OCI-LY7 (cell line): ENCODE data around the gene SEH1L. TPM values are rescaled to one million over a fixed set of nuclear protein-coding genes. Genes with fewer than 3 reads are reported as not detected.
"Not testable (repeated sequence)": the region's sequence is repeated elsewhere in the genome, so short reads cannot be mapped to it uniquely, and the experiment has no call there.

Experiments
- BruUV-seq: library from RNA; stranded (reverse); fragments of 400-500 nt; replicated peaks from 2 replicates; lab custom pipeline; 2021; lab: Mats Ljungman, UMichigan
- CTCF ChIA-PET: fragments of 300-600 bp; sonication (Branson Sonifier 250); formaldehyde crosslinking; loops from one replicate; lab custom pipeline; 2022; ENCODE audit warnings: antibody characterized with exemption; ENCODE audit not compliant: unreplicated experiment; lab: Charles Lee
- POLR2A ChIA-PET: fragments of 300-600 bp; sonication (Branson Sonifier 250); formaldehyde crosslinking; loops from one replicate; lab custom pipeline; 2022; ENCODE audit warnings: antibody characterized with exemption; lab: Charles Lee
- DNase-seq: peaks from one replicate; pipeline ENCODE4 v3.0.0-alpha.2; 2015; ENCODE audit warnings: low spot score
- H2AFZ ChIP-seq: fragments of 200-600 bp; sonication (generic), shearing (Covaris generic); 2 replicates; pipeline ENCODE4 v1.6.1; 2014; ENCODE audit warnings: mild to moderate bottlenecking, antibody characterized with exemption, low read length, moderate library complexity
- H3K27ac ChIP-seq: fragments of 200-600 bp; sonication (generic); 2 replicates; pipeline ENCODE4 v1.5.1; 2014; ENCODE audit warnings: mixed run types, low read depth, mild to moderate bottlenecking, moderate library complexity, low read length, inconsistent platforms; ENCODE audit not compliant: poor library complexity, severe bottlenecking
- H3K36me3 ChIP-seq: fragments of 200-600 bp; sonication (generic); 2 replicates; pipeline ENCODE4 v1.6.1; 2014; ENCODE audit warnings: mild to moderate bottlenecking, antibody characterized with exemption, low read length, moderate library complexity, mixed read lengths; ENCODE audit not compliant: insufficient read depth
- H3K4me1 ChIP-seq: fragments of 200-600 bp; sonication (generic); 2 replicates; pipeline ENCODE4 v1.5.1; 2014; ENCODE audit warnings: mild to moderate bottlenecking, low read length; ENCODE audit not compliant: insufficient read depth, poor library complexity, severe bottlenecking
- H3K4me2 ChIP-seq: fragments of 200-600 bp; sonication (generic); 2 replicates; pipeline ENCODE4 v1.6.1; 2014; ENCODE audit warnings: mild to moderate bottlenecking, low read length
- H3K4me3 ChIP-seq: fragments of 200-600 bp; sonication (generic); 2 replicates; pipeline ENCODE4 v1.5.1; 2014; ENCODE audit warnings: mild to moderate bottlenecking, low read depth, low read length; ENCODE audit not compliant: poor library complexity, severe bottlenecking
- H3K79me2 ChIP-seq: fragments of 200-600 bp; sonication (generic); 2 replicates; pipeline ENCODE4 v1.6.1; 2016; ENCODE audit warnings: low read depth, mild to moderate bottlenecking, low read length, moderate library complexity, mixed read lengths; ENCODE audit not compliant: insufficient read depth
- H3K9me2 ChIP-seq: fragments of 200-600 bp; sonication (generic); 2 replicates; pipeline ENCODE4 v1.6.1; 2016; ENCODE audit warnings: mild to moderate bottlenecking, low read length, mixed read lengths; ENCODE audit not compliant: insufficient read depth
- H3K9me3 ChIP-seq: fragments of 200-600 bp; sonication (generic); 2 replicates; pipeline ENCODE4 v1.6.1; 2014; ENCODE audit warnings: mild to moderate bottlenecking, mixed run types, low read length, mixed read lengths
- H4K20me1 ChIP-seq: fragments of 200-600 bp; sonication (generic); 2 replicates; pipeline ENCODE4 v1.6.1; 2014; ENCODE audit warnings: mild to moderate bottlenecking, antibody characterized with exemption, low read length, moderate library complexity, mixed read lengths; ENCODE audit not compliant: insufficient read depth
- EZH2phosphoT487 ChIP-seq: fragments of 200-600 bp; sonication (generic); IDR thresholded peaks from 2 replicates; pipeline ENCODE4 v1.6.1; 2018; ENCODE audit warnings: low read depth, borderline replicate concordance, mild to moderate bottlenecking, mixed run types, antibody characterized with exemption, low read length, moderate library complexity, mixed read lengths
- intact Hi-C: fragments of 100-400 bp; cut with micrococcal nuclease; formaldehyde crosslinking; loops from one replicate; pipeline ENCODE4 v1.10.0; 2022; ENCODE audit not compliant: unreplicated experiment
- total RNA-seq, 2 experiments: library from RNA; depleted of rRNA in 1 of 2; stranded (reverse); fragments of >200 nt in 1 of 2; shearing (Covaris generic) in 1 of 2; gene quantifications; 2 replicates each; pipeline ENCODE4 v1.2.3, GENCODE V29; 2014 to 2022
- TF ChIP-seq, protein P1 (sequence below): fragments of 200-600 bp; sonication (generic); conservative IDR thresholded peaks from 2 replicates; pipeline ENCODE4 v1.5.1; 2014; ENCODE audit warnings: mild to moderate bottlenecking, antibody characterized with exemption, low read length, moderate library complexity, mixed read lengths

Gene SEH1L
- total RNA-seq, 2 experiments from 2014 or later = 61.6 to 115 TPM

DNA sequence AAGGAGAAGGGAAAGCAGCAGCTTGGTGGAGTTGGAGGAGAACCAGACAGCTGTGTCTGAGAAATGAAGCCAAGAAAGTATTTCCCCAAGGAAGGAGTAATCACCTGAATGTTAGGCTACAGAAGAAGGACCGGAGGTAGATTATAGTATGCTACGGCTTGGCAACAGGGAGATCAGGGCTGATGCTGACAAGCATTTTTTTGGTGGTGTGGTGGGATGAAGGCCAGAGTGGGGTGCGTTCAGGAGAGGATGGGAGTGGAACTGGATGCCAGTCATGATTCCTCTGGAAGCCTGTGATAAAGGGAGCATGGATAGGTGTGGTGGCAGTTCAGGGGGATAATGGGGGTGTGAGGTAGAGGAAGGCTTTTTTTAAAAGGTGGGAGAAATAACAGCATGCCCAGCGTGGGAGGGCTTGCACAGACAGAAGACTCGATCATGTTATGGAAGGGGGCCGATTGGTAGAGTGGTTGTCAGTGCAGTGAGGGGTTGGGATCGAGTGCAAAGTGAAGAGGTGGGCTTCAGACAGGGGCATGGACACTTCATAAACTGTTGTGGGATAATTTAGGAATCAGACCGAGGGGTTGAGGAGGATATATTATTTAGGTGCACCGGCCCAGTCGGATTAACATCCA lies 49.0 kb downstream of the SEH1L start:
- ChIA-PET CTCF (no interaction called here), POLR2A (interaction anchor here (1.2 kb wide), 1 partner anchor 13 kb away, joined by 4 read pairs; no protein-coding TSS in a partner anchor)
- Histone ChIP-seq H3K27ac (no peak overlapping the region), H3K36me3 (peaks cover 73% of the 10 kb centered on the region), H2AFZ (no peak overlapping the region), H3K79me2 (peaks cover 91% of the 10 kb centered on the region), H3K9me3 (no peaks in the 10 kb centered on the region; the same call in 1 of the 2 replicates), H3K4me3 (no peak overlapping the region), H3K4me1 (peaks cover 15% of the 10 kb centered on the region), H3K4me2 (no peak overlapping the region), H3K9me2 (no peaks in the 10 kb centered on the region), H4K20me1 (peaks cover 36% of the 10 kb centered on the region)
- no peak for TF ChIP-seq EZH2phosphoT487
- TF ChIP-seq, protein P1, sequence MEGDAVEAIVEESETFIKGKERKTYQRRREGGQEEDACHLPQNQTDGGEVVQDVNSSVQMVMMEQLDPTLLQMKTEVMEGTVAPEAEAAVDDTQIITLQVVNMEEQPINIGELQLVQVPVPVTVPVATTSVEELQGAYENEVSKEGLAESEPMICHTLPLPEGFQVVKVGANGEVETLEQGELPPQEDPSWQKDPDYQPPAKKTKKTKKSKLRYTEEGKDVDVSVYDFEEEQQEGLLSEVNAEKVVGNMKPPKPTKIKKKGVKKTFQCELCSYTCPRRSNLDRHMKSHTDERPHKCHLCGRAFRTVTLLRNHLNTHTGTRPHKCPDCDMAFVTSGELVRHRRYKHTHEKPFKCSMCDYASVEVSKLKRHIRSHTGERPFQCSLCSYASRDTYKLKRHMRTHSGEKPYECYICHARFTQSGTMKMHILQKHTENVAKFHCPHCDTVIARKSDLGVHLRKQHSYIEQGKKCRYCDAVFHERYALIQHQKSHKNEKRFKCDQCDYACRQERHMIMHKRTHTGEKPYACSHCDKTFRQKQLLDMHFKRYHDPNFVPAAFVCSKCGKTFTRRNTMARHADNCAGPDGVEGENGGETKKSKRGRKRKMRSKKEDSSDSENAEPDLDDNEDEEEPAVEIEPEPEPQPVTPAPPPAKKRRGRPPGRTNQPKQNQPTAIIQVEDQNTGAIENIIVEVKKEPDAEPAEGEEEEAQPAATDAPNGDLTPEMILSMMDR = no peak
- DNase-seq = no peak
- intact Hi-C loops = no loop called here
- BruUV-seq = no TSS peak

DNA sequence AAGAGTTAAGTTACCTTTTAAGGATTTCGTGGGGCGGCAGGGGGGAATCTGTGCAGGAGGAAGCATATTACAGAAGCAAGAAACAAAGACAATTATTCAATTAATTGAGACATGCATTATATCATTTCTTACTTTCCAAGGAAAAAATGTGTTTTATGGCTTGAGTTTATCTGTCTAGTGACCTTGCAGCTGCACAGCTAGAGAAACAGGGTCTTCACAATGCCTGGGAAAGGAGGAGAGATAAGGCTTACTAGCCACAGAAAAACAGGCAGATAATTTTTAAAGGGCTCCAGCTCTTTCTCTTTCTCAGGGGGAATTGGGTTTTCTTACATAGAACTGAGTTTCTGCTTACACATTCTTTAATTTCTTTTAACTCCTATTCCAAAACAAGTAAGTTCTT lies 49.5 kb downstream of the SEH1L start:
- Histone ChIP-seq H3K4me1 (peaks cover 15% of the 10 kb centered on the region), H3K79me2 (peaks cover 91% of the 10 kb centered on the region), H4K20me1 (peaks cover 32% of the 10 kb centered on the region), H3K36me3 (peaks cover 78% of the 10 kb centered on the region)
- H3K9me3 ChIP-seq, CTCF ChIA-PET, DNase-seq, intact Hi-C loops, BruUV-seq, H3K4me3 ChIP-seq, H2AFZ ChIP-seq, H3K4me2 ChIP-seq, H3K9me2 ChIP-seq, H3K27ac ChIP-seq: not testable (repeated sequence)
- POLR2A ChIA-PET = interaction anchor here (0.8 to 1.3 kb wide), 3 partner anchors 11 to 318 kb away, joined by 3 to 7 read pairs (median 3); no protein-coding TSS in a partner anchor

DNA sequence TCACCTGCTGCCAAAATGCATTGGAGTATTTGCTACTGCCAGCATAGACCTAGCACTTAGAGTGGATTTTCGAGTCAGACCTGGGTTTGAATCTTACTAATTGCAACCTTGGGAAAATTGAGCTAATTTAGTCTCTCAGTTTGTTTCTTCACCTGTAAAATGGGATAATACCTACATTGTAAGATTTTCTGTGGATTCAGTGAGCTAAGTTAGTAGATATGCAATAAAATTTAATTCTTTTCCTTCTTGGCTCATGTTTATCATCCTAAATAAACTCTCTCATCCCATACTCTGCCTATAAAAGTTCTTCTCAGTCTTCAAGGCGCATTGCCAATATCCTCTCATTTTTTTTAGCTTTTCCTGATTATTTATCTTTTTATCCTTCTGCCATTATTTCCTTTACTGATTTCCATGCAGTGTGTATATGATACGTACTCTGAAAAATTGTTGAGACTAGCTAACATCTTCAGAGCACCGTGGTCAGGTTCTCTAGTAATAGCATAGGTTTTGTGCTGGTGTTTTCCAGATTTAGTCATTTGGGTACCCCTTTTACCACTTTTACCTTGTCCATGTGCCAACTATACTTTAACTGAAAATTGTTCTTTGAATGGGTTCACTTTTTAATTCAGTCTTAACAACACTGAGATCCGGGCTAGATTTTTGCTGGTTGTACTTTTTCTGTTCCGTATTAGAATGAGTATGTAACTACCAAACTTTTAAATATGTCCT lies 50.7 kb downstream of the SEH1L start:
- CTCF ChIA-PET = no interaction called here
- Histone ChIP-seq H3K4me2 (no peak overlapping the region; the same call in 1 of the 2 replicates), H3K4me3 (no peak overlapping the region), H2AFZ (no peak overlapping the region), H3K27ac (no peak overlapping the region), H3K79me2 (peaks cover 86% of the 10 kb centered on the region), H3K36me3 (peaks cover 84% of the 10 kb centered on the region), H3K4me1 (peaks cover 3% of the 10 kb centered on the region), H4K20me1 (peaks cover 24% of the 10 kb centered on the region), H3K9me3 (no peaks in the 10 kb centered on the region; the same call in 1 of the 2 replicates), H3K9me2 (no peaks in the 10 kb centered on the region)
- TF ChIP-seq, protein P1 = no peak
- TF ChIP-seq EZH2phosphoT487 = no peak
- DNase-seq = no peak
- BruUV-seq = no TSS peak
- POLR2A ChIA-PET = interaction anchor here (0.7 to 1.8 kb wide), 8 partner anchors 9 to 319 kb away, joined by 3 to 7 read pairs (median 3); no protein-coding TSS in a partner anchor
- intact Hi-C loops = no loop called here
